B cell (primary cell): ENCODE data around the gene CPN1. TPM values are rescaled to one million over a fixed set of nuclear protein-coding genes. Genes with fewer than 3 reads are reported as not detected.

ENCODE experiments used
- ATAC-seq: fragments of 200-7000 bp; cut with Tn5 transposase; one replicate; pipeline ENCODE4 v1.10.0; 2021; ENCODE audit warnings: low read depth, mild to moderate bottlenecking, moderate number of reproducible peaks, moderate library complexity
- CTCF ChIA-PET: fragments of 350-600 bp; sonication (Branson Sonifier 250); formaldehyde crosslinking; loops from one replicate; lab custom pipeline; 2021; ENCODE audit warnings: antibody characterized with exemption, inconsistent platforms; lab: Charles Lee
- POLR2A ChIA-PET: fragments of 350-600 bp; sonication (Branson Sonifier 250); formaldehyde crosslinking; loops from one replicate; lab custom pipeline; 2021; ENCODE audit warnings: antibody characterized with exemption; lab: Charles Lee
- DNase-seq: peaks from one replicate; pipeline ENCODE4 v3.0.0; 2013
- H2AFZ ChIP-seq: 2 replicates; pipeline ENCODE4 v1.6.1; 2012; ENCODE audit warnings: mild to moderate bottlenecking, low read depth, low read length; ENCODE audit not compliant: insufficient read depth, poor library complexity, severe bottlenecking
- H3K27ac ChIP-seq, 2 donors: 1 replicate in 1 of 2; 2 replicates in 1 of 2; pipeline ENCODE4 v1.5.1; 2012 to 2013; ENCODE audit warnings: low read length in 2 of 2, mild to moderate bottlenecking in 2 of 2, moderate library complexity in 1 of 2
- H3K27me3 ChIP-seq, 4 experiments: fragments of 200-600 bp in 1 of 4; sonication (generic) in 1 of 4; replicated peaks in 1 of 4; 1 replicate in 2 of 4; 2 replicates in 2 of 4; pipeline versions ENCODE4 v1.6.1 to v1.7.0; 2013 to 2016; ENCODE audit warnings: low read length in 3 of 4, mild to moderate bottlenecking in 2 of 4, mixed read lengths in 1 of 4, moderate library complexity in 1 of 4; ENCODE audit not compliant: insufficient read depth in 4 of 4, control insufficient read depth in 3 of 4; ENCODE audit errors: control extremely low read depth in 1 of 4
- H3K36me3 ChIP-seq, 2 experiments: replicated peaks in 1 of 2; 1 replicate in 1 of 2; 2 replicates in 1 of 2; pipeline versions ENCODE4 v1.6.1 to v1.7.1; 2013; ENCODE audit warnings: low read length in 1 of 2; ENCODE audit not compliant: insufficient read depth in 2 of 2, control insufficient read depth in 1 of 2; ENCODE audit errors: control extremely low read depth in 1 of 2, extremely low read depth in 1 of 2
- H3K4me1 ChIP-seq, 2 donors: fragments of 200-600 bp in 1 of 2; sonication (generic) in 1 of 2; 1 replicate in 1 of 2; 2 replicates in 1 of 2; pipeline versions ENCODE4 v1.5.1 to v1.6.1; 2013 to 2017; ENCODE audit warnings: low read length in 2 of 2; ENCODE audit not compliant: control insufficient read depth in 2 of 2, insufficient read depth in 2 of 2
- H3K4me2 ChIP-seq: replicated peaks from 2 replicates; pipeline ENCODE3; 2012; ENCODE audit warnings: mild to moderate bottlenecking, low read depth, low read length; ENCODE audit not compliant: poor library complexity, severe bottlenecking
- H3K4me3 ChIP-seq, 5 experiments: fragments of 200-600 bp in 1 of 5; sonication (generic) in 1 of 5; 1 replicate in 3 of 5; 2 replicates in 2 of 5; pipeline versions ENCODE4 v1.5.1 to v1.7.0; 2011 to 2016; ENCODE audit warnings: low read length in 4 of 5, mild to moderate bottlenecking in 4 of 5, low read depth in 2 of 5, control low read depth in 1 of 5, moderate library complexity in 1 of 5; ENCODE audit not compliant: insufficient read depth in 1 of 5; ENCODE audit errors: control extremely low read depth in 1 of 5, extremely low read depth in 1 of 5
- H3K79me2 ChIP-seq: fragments of 200-600 bp; sonication (generic); one replicate; pipeline ENCODE4 v1.6.0; 2016; ENCODE audit warnings: low read length; ENCODE audit not compliant: control insufficient read depth, insufficient read depth
- H3K9ac ChIP-seq: fragments of 200-600 bp; sonication (generic); 2 replicates; pipeline ENCODE4 v1.6.1; 2017; ENCODE audit warnings: mild to moderate bottlenecking, low read length, moderate library complexity
- H3K9me3 ChIP-seq, 3 donors: one replicate each; pipeline versions ENCODE4 v1.6.1 to v1.7.1; 2013; ENCODE audit warnings: low read length in 2 of 3; ENCODE audit not compliant: control insufficient read depth in 2 of 3, insufficient read depth in 1 of 3; ENCODE audit errors: control extremely low read depth in 1 of 3
- H4K20me1 ChIP-seq: 2 replicates; pipeline ENCODE4 v1.6.0; 2012; ENCODE audit warnings: mild to moderate bottlenecking, low read length; ENCODE audit not compliant: insufficient read depth, control insufficient read depth, poor library complexity, severe bottlenecking
- H3K27ac Mint-ChIP-seq: one replicate; pipeline ENCODE4 v1.8.0; 2021; ENCODE audit warnings: mixed read lengths
- H3K27me3 Mint-ChIP-seq: one replicate; pipeline ENCODE4 v1.8.0; 2021; ENCODE audit warnings: mixed read lengths
- H3K4me1 Mint-ChIP-seq: one replicate; pipeline ENCODE4 v1.8.0; 2021; ENCODE audit warnings: mixed read lengths
- H3K4me3 Mint-ChIP-seq: one replicate; pipeline ENCODE4 v1.8.0; 2021; ENCODE audit warnings: mixed read lengths
- H3K9me3 Mint-ChIP-seq: one replicate; pipeline ENCODE4 v1.8.0; 2022; ENCODE audit warnings: mixed read lengths; ENCODE audit not compliant: insufficient read depth
- EZH2 ChIP-seq: IDR thresholded peaks from 2 replicates; pipeline ENCODE4 v1.6.1; 2012; ENCODE audit warnings: borderline replicate concordance, low read depth, mild to moderate bottlenecking, moderate library complexity, low read length; ENCODE audit not compliant: insufficient read depth, poor library complexity, severe bottlenecking
- WGBS: methylation state at CpG from one replicate; pipeline ENCODE4 v1.1.5; 2013; ENCODE audit warnings: missing lambda C conversion rate; ENCODE audit not compliant: insufficient coverage; 5-methylcytosine and 5-hydroxymethylcytosine counted together
- intact Hi-C: fragments of 100-400 bp; cut with micrococcal nuclease; formaldehyde crosslinking; loops from one replicate; pipeline ENCODE4 v1.10.0; 2022
- polyA plus RNA-seq: library from polyadenylated mRNA; depleted of rRNA; stranded (reverse); fragments of >200 nt; gene quantifications from 2 replicates; pipeline ENCODE4 v1.2.3, GENCODE V29; 2012
- total RNA-seq, 2 donors: library from RNA; stranded (reverse); fragments of 120-200 nt in 1 of 2; gene quantifications; 1 replicate in 1 of 2; 2 replicates in 1 of 2; pipeline versions ENCODE4 v1.2.3 to v1.2.4, GENCODE V29; 2013 to 2022
- TF ChIP-seq, protein P1 (sequence below): fragments of 200-600 bp; IDR thresholded peaks from one replicate; pipeline ENCODE4 v1.8.0; 2022; ENCODE audit warnings: antibody characterized with exemption, mild to moderate bottlenecking

CPN1 gene
- total and polyA plus RNA-seq, 2 donors (not counting 1 experiment from before 2014, with no cell fraction given): not detected

DNA sequence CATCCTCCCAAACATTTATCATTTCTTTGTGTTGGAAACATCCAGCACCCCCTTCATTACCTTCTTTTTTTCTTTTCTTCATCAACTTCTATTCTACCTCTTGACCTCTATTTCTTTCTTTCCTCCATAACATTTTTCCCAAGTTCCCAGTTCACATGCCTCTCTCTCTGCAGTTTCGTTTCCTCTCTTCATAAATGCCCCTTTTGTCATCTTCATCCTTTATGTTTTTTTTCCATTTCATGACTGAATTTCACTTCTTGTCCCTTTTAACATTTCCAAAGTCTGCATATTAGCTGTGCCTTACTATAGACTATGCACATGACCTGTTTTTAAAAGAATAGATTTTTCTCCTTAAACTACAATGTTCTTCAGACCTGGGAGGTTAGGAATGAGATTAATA lies 23.7 kb downstream of the CPN1 start:
- no peaks in the 10 kb centered on the region for H3K4me1 ChIP-seq
- intact Hi-C loops: no loop called here
- H3K27ac ChIP-seq: no peak overlapping the region
- H3K9me3 ChIP-seq: peaks cover 2 to 5% (median 2%) of the 10 kb centered on the region in 3 donors
- H4K20me1 ChIP-seq: no peaks in the 10 kb centered on the region
- no peaks in the 10 kb centered on the region for H3K36me3 ChIP-seq
- no peak overlapping the region for H3K4me3 ChIP-seq
- H3K4me2 ChIP-seq: no peak overlapping the region
- H3K4me1 Mint-ChIP-seq: no peaks in the 10 kb centered on the region
- ChIA-PET POLR2A (no interaction called here), CTCF (no interaction called here)
- H3K27me3 Mint-ChIP-seq: peaks cover 25% of the 10 kb centered on the region
- ATAC-seq: no peak
- peaks cover 0 to 5% (median 1%) of the 10 kb centered on the region in 4 experiments for H3K27me3 ChIP-seq
- H2AFZ ChIP-seq: no peak overlapping the region
- TF ChIP-seq, protein P1, sequence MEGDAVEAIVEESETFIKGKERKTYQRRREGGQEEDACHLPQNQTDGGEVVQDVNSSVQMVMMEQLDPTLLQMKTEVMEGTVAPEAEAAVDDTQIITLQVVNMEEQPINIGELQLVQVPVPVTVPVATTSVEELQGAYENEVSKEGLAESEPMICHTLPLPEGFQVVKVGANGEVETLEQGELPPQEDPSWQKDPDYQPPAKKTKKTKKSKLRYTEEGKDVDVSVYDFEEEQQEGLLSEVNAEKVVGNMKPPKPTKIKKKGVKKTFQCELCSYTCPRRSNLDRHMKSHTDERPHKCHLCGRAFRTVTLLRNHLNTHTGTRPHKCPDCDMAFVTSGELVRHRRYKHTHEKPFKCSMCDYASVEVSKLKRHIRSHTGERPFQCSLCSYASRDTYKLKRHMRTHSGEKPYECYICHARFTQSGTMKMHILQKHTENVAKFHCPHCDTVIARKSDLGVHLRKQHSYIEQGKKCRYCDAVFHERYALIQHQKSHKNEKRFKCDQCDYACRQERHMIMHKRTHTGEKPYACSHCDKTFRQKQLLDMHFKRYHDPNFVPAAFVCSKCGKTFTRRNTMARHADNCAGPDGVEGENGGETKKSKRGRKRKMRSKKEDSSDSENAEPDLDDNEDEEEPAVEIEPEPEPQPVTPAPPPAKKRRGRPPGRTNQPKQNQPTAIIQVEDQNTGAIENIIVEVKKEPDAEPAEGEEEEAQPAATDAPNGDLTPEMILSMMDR: no peak
- no peak for TF ChIP-seq EZH2
- no peak overlapping the region for H3K9ac ChIP-seq
- no peak overlapping the region for H3K27ac Mint-ChIP-seq
- no peaks in the 10 kb centered on the region for H3K9me3 Mint-ChIP-seq
- WGBS: 68% methylated on average over 1 of the region's 1 CpG
- H3K79me2 ChIP-seq: no peaks in the 10 kb centered on the region
- no peak for DNase-seq
- H3K4me3 Mint-ChIP-seq: no peak overlapping the region

DNA sequence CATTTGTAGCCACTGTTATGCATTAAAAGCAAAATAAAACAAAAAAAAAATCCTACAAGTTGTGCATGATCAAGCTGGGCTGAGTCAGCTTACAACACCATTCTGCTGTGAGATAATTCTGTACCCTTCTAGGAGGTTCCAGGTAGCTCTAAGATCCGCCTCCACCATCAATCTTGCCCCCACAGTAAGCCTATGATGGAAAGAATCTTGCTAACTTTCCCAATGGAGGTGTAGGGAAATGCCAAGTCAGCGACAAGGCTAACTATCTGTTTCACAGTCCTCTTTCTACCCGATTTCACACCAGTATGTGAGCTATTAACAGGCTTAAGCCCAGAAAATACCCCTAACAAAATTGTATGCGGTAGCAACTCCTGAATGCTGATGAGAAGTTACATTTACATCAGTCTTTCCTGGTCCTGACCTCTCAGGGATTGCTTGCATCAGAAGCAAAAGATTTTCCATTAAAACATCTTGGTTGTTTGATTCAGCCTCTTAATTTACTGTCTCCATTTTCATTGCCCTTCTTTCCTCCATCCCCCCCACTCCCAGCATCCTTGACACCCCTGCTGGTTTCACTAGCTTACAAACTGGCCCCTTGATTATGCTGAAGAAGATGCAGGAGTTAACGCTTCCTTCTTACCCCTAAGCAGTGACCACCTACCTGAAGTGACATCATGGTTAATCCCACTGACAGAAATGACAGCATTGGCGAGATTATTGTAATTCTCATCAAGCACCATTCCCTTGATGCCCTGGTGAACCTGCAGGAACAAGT lies 27.8 kb downstream of the CPN1 start:
- H3K27me3 Mint-ChIP-seq: peaks cover 18% of the 10 kb centered on the region
- intact Hi-C loops: no loop called here
- no peak overlapping the region for H3K9ac ChIP-seq
- no peaks in the 10 kb centered on the region for H3K36me3 ChIP-seq
- peaks cover 0 to 5% (median 1%) of the 10 kb centered on the region in 4 experiments for H3K27me3 ChIP-seq
- WGBS: 74% methylated on average over 3 of the region's 6 CpGs
- ChIA-PET CTCF (interaction anchor here (0.7 to 18.9 kb wide), 3 partner anchors 8 to 235 kb away, joined by 3 to 525 read pairs (median 4); no protein-coding TSS in a partner anchor), POLR2A (interaction anchor here (0.7 kb wide), 1 partner anchor 28 kb away, joined by 3 read pairs; no protein-coding TSS in a partner anchor)
- no peaks in the 10 kb centered on the region for H4K20me1 ChIP-seq
- no peak overlapping the region for H3K4me3 ChIP-seq
- TF ChIP-seq EZH2: no peak
- TF ChIP-seq, protein P1: no peak
- DNase-seq (no peak), ATAC-seq (no peak)
- H3K9me3 ChIP-seq: peaks cover 1 to 5% (median 2%) of the 10 kb centered on the region in 3 donors
- H3K4me3 Mint-ChIP-seq: no peak overlapping the region
- H3K27ac ChIP-seq: no peak overlapping the region
- H3K4me1 Mint-ChIP-seq: no peaks in the 10 kb centered on the region
- no peak overlapping the region for H3K4me2 ChIP-seq
- no peak overlapping the region for H3K27ac Mint-ChIP-seq
- H2AFZ ChIP-seq: no peak overlapping the region
- no peaks in the 10 kb centered on the region for H3K79me2 ChIP-seq
- no peaks in the 10 kb centered on the region for H3K9me3 Mint-ChIP-seq
- H3K4me1 ChIP-seq: no peaks in the 10 kb centered on the region
